ENCODE data around the gene SELENOV. TPM values are rescaled to one million over a fixed set of nuclear protein-coding genes. Genes with fewer than 3 reads are reported as not detected.
A peak's percentile ranks its signal among the peaks of the same experiment; 100 is the strongest.

SELENOV gene
- total RNA-seq, 1 donor from 2014 or later, result not detected

- no peak for DNase-seq (ENCODE audit: extremely low read depth, low read depth, low spot score)
Observed at GRCh38 chr19:39518975-39519374, 4.0 kb downstream of the SELENOV start.

GRCh38 chr19:39520541-39521484, 5.9 kb downstream of the SELENOV start:
- no peak for DNase-seq (ENCODE audit: extremely low read depth, low read depth, low spot score)

- no peak for DNase-seq (ENCODE audit: extremely low read depth, low read depth, low spot score)
Observed at GRCh38 chr19:39524495-39524894, 9.6 kb downstream of the SELENOV start.

- DNase-seq (ENCODE audit: extremely low read depth, low read depth, low spot score), result no peak
Observed at GRCh38 chr19:39525205-39525604, 10.3 kb downstream of the SELENOV start.

- no peak for DNase-seq (ENCODE audit: extremely low read depth, low read depth, low spot score)
Observed at GRCh38 chr19:39531834-39532232, 16.9 kb downstream of the SELENOV start.

- DNase-seq (ENCODE audit: extremely low read depth, low read depth, low spot score), result peak; percentile 81
Observed at GRCh38 chr19:39532233-39533002, 17.5 kb downstream of the SELENOV start, which contains the start of gene EID2B. EID2B (minus strand) TSS chr19:39532852; CDS start chr19:39532802, 50 bp downstream.

- no peak for DNase-seq (ENCODE audit: extremely low read depth, low read depth, low spot score)
Observed at GRCh38 chr19:39533003-39533512, 18.1 kb downstream of the SELENOV start.

- DNase-seq (ENCODE audit: extremely low read depth, low read depth, low spot score), result no peak
Observed at GRCh38 chr19:39533791-39534190, 18.9 kb downstream of the SELENOV start.

- no peak for DNase-seq (ENCODE audit: extremely low read depth, low read depth, low spot score)
Observed at GRCh38 chr19:39539165-39539517, 24.2 kb downstream of the SELENOV start.

- no peak for DNase-seq (ENCODE audit: extremely low read depth, low read depth, low spot score)
Observed at GRCh38 chr19:39539518-39540332, 24.8 kb downstream of the SELENOV start, which contains the start of gene EID2. EID2 (minus strand) TSS chr19:39540161; CDS start chr19:39540079, 82 bp downstream.

GRCh38 chr19:39540333-39540673, 25.4 kb downstream of the SELENOV start:
- no peak for DNase-seq (ENCODE audit: extremely low read depth, low read depth, low spot score)

GRCh38 chr19:39542206-39542605, 27.3 kb downstream of the SELENOV start:
- DNase-seq (ENCODE audit: extremely low read depth, low read depth, low spot score), result no peak

- no peak for DNase-seq (ENCODE audit: extremely low read depth, low read depth, low spot score)
Observed at GRCh38 chr19:39543477-39543857, 28.5 kb downstream of the SELENOV start.

- DNase-seq (ENCODE audit: extremely low read depth, low read depth, low spot score), result no peak
Observed at GRCh38 chr19:39544226-39544903, 29.4 kb downstream of the SELENOV start.

GRCh38 chr19:39544911-39545310, 30.0 kb downstream of the SELENOV start:
- DNase-seq (ENCODE audit: extremely low read depth, low read depth, low spot score), result no peak

- DNase-seq (ENCODE audit: extremely low read depth, low read depth, low spot score), result no peak
Observed at GRCh38 chr19:39546599-39546998, 31.7 kb downstream of the SELENOV start.

- no peak for DNase-seq (ENCODE audit: extremely low read depth, low read depth, low spot score)
Observed at GRCh38 chr19:39550197-39550596, 35.3 kb downstream of the SELENOV start.

- DNase-seq (ENCODE audit: extremely low read depth, low read depth, low spot score), result no peak
Observed at GRCh38 chr19:39553082-39553652, 38.2 kb downstream of the SELENOV start.

- no peak for DNase-seq (ENCODE audit: extremely low read depth, low read depth, low spot score)
Observed at GRCh38 chr19:39554701-39555311, 39.9 kb downstream of the SELENOV start.
